ENCODE results near the gene SH3PXD2A. TPM values are rescaled to one million over a fixed set of nuclear protein-coding genes. Genes with fewer than 3 reads are reported as not detected.

SH3PXD2A gene
- total RNA-seq, 4 donors from 2014 or later = 6.2 to 16.8 (median 11.4) TPM

GRCh38 chr10:103854686-103855391 is 537 bp downstream of the SH3PXD2A start:
- no peaks in the 10 kb centered on the region for H3K36me3 ChIP-seq
- no peaks in the 10 kb centered on the region for H3K9me3 ChIP-seq
- peak overlapping the region; percentile 53 to 76 (median 70) for H3K27ac ChIP-seq
- DNase-seq (peak in 1 of 2 donors; percentile 45), ATAC-seq (peak; percentile 43 to 65)
- no peaks in the 10 kb centered on the region for H3K27me3 ChIP-seq
- intact Hi-C loops (cut with DNase I; ENCODE audit: low total_unique reads) = loop anchor here (5.0 kb wide), 2 partner anchors 38 to 258 kb away; no protein-coding TSS in a partner anchor
- peaks cover 51% of the 10 kb centered on the region in 2 donors for H3K4me1 ChIP-seq
- peak overlapping the region; percentile 56 to 69 (median 63) for H3K4me3 ChIP-seq
- in situ Hi-C loops (cut with MboI; ENCODE audit: low sequenced_read_pairs in 4 of 4) = loop anchor here in 1 of 4 donors (5.0 to 25.0 kb wide), 2 partner anchors 143 to 268 kb away; no protein-coding TSS in a partner anchor
- no peak for TF ChIP-seq POLR2A (IDR thresholded peaks at IDR 0.05)
- TF ChIP-seq CTCF (IDR thresholded peaks at IDR 0.05 in 4 of 5, conservative IDR thresholded peaks at IDR 0.05 in 1 of 5) = peak in 1 of 5 experiments; percentile 44

GRCh38 chr10:103854265-103854685 is 1.1 kb downstream of the SH3PXD2A start:
- Histone ChIP-seq H3K36me3 (no peaks in the 10 kb centered on the region), H3K27me3 (no peaks in the 10 kb centered on the region), H3K4me1 (peaks cover 54 to 56% of the 10 kb centered on the region in 2 donors), H3K4me3 (peak overlapping the region; percentile 56 to 69 (median 63)), H3K27ac (peak overlapping the region; percentile 53 to 76 (median 70)), H3K9me3 (no peaks in the 10 kb centered on the region)
- ATAC-seq = peak in 1 of 2 donors; percentile 1
- in situ Hi-C loops (cut with MboI; ENCODE audit: low sequenced_read_pairs in 4 of 4) = loop anchor here in 1 of 4 donors (25.0 kb wide), 1 partner anchor 267 kb away; no protein-coding TSS in a partner anchor
- no peak for DNase-seq
- TF ChIP-seq POLR2A (IDR thresholded peaks at IDR 0.05) (no peak), CTCF (IDR thresholded peaks at IDR 0.05 in 4 of 5, conservative IDR thresholded peaks at IDR 0.05 in 1 of 5) (no peak)
- intact Hi-C loops (cut with DNase I; ENCODE audit: low total_unique reads) = no loop called here

- H3K4me1 ChIP-seq = peaks cover 56% of the 10 kb centered on the region in 2 donors
- no peaks in the 10 kb centered on the region for H3K9me3 ChIP-seq
- H3K27ac ChIP-seq = peak overlapping the region; percentile 67 to 76 (median 72)
- intact Hi-C loops (cut with DNase I; ENCODE audit: low total_unique reads) (no loop called here), in situ Hi-C loops (cut with MboI; ENCODE audit: low sequenced_read_pairs in 4 of 4) (loop anchor here in 1 of 4 donors (25.0 kb wide), 1 partner anchor 266 kb away; no protein-coding TSS in a partner anchor)
- H3K27me3 ChIP-seq = no peaks in the 10 kb centered on the region
- no peak for TF ChIP-seq POLR2A (IDR thresholded peaks at IDR 0.05)
- no peak for TF ChIP-seq CTCF (IDR thresholded peaks at IDR 0.05 in 4 of 5, conservative IDR thresholded peaks at IDR 0.05 in 1 of 5)
- no peaks in the 10 kb centered on the region for H3K36me3 ChIP-seq
- ATAC-seq (no peak), DNase-seq (no peak)
- H3K4me3 ChIP-seq = peak overlapping the region in 3 of 4 donors; percentile 56 to 69 (median 68)
These were observed 1.7 kb downstream of the SH3PXD2A start for GRCh38 chr10:103853428-103854264.

- no peak for DNase-seq
- intact Hi-C loops (cut with DNase I; ENCODE audit: low total_unique reads) (no loop called here), in situ Hi-C loops (cut with MboI; ENCODE audit: low sequenced_read_pairs in 4 of 4) (loop anchor here in 1 of 4 donors (25.0 kb wide), 1 partner anchor 266 kb away; no protein-coding TSS in a partner anchor)
- Histone ChIP-seq H3K4me3 (no peak overlapping the region), H3K27ac (peak overlapping the region; percentile 67 to 76 (median 72)), H3K27me3 (no peaks in the 10 kb centered on the region), H3K36me3 (no peaks in the 10 kb centered on the region), H3K4me1 (peaks cover 56% of the 10 kb centered on the region in 2 donors), H3K9me3 (no peaks in the 10 kb centered on the region)
- TF ChIP-seq POLR2A (IDR thresholded peaks at IDR 0.05) = no peak
- no peak for TF ChIP-seq CTCF (IDR thresholded peaks at IDR 0.05 in 4 of 5, conservative IDR thresholded peaks at IDR 0.05 in 1 of 5)
- peak; percentile 18 to 23 for ATAC-seq
These were observed 2.5 kb downstream of the SH3PXD2A start for GRCh38 chr10:103852856-103853255.

Data from gastrocnemius medialis (tissue), 4 donors.